Measurements from ENCODE around the gene EZR.

- TF ChIP-seq CTCF (IDR thresholded peaks at IDR 0.05), result no peak
- TF ChIP-seq POLR2AphosphoS5 (IDR thresholded peaks at IDR 0.05), result no peak
- TF ChIP-seq POLR2A (IDR thresholded peaks at IDR 0.05), result no peak
Measured at GRCh38 chr6:158757753-158758090, 61.4 kb downstream of the EZR start.
